HG02798 (cell line): ENCODE results near the gene EPX.
A peak's percentile ranks its signal among the peaks of the same experiment; 100 is the strongest.

Source experiments
- ATAC-seq: cut with Tn5 transposase; IDR thresholded peaks from one replicate; pipeline ENCODE4 v1.9.1; 2021; ENCODE audit warnings: mild to moderate bottlenecking; ENCODE audit not compliant: unreplicated experiment, poor library complexity

EPX gene

DNA sequence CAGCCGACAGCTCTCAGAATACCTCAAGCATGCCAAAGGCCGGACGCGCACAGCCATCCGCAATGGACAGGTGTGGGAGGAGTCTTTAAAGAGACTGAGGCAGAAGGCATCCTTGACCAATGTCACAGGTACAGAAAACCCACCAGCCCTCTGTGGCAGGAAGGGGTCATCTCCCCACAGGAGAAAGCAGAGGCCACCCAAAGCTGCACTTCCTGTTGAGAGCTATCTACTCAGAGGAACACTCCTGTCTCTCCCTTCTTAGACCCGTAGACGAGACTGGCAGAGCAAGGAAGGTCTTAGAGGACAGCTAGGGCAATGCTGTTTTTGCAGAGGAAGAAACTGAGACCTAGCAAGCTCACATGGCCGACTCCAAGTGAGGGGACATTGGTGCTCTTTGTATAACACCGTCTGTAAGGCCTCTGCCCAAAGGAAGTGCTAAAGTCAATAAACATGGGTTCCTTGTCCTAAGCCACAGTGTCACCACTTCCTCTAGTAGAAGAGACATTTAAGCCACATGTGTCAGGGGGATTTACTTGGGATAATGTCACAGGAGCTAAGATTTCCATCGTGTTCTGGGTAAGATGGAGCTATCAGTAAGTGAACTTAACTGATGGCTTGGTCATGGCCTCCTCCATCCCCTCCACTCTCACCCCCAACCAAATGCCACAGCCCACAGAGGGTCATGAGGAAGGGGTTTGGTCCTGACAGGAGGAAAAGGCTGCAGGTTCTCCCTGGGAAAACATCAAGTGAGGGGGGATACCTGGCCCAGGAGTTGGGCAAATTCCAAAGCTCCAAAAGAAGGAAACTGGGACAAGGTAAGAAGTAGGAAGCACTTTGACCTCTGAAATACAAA is 55.2 kb downstream of the EPX start:
- no peak for ATAC-seq

DNA sequence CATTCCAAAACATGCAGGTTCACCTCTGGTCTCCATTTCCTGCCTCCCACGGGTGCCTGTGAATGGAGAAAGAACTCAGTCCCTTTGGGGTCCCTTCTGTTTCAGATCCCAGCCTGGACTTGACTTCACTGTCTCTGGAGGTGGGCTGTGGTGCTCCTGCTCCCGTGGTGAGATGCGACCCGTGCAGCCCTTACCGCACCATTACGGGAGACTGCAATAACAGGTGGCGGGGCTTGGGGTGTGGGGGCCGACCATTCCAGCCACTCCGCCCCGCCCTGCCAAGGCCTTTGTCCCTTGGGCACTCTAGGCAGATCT is 56.4 kb downstream of the EPX start:
- ATAC-seq: no peak

DNA sequence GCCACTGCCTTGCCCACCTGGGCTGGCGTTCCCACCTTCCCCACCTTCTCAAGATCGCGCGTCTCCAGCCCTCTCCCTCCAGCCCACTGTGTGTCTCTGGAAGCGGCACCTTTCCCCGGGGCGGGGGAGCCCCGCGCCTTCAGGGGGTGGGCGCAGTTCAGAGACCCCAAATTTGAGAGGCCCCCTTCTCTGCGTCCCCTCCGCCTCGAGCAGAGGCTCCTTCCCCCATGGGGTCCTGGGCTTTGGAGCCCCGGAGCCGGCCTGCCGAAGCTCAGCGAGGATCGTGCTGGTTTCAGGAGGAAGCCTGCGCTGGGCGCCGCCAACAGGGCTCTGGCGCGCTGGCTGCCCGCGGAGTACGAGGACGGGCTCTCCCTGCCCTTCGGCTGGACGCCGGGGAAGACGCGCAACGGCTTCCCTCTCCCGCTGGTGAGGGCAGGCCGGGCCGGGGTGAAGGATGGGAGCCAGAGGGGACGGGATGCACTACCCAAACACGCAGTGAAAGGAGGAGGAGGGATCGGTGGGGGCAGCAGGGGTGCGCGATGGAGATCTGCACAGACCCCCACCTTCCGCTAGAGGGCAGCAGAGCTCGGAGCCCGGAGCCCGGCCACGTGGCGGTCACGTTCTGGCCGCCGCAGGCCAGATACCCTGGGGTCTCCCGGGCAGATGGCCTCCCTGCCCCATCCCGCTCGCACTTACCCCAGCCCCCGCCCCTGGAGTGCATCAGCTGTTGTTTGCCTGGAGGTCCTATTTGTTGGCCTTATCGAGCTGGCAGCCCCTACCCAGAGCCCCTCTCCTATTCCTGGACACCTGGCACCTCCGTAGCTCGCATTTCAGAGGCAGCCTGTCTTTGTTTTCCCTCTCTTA is 57.0 kb downstream of the EPX start:
- peak; percentile 51 for ATAC-seq

DNA sequence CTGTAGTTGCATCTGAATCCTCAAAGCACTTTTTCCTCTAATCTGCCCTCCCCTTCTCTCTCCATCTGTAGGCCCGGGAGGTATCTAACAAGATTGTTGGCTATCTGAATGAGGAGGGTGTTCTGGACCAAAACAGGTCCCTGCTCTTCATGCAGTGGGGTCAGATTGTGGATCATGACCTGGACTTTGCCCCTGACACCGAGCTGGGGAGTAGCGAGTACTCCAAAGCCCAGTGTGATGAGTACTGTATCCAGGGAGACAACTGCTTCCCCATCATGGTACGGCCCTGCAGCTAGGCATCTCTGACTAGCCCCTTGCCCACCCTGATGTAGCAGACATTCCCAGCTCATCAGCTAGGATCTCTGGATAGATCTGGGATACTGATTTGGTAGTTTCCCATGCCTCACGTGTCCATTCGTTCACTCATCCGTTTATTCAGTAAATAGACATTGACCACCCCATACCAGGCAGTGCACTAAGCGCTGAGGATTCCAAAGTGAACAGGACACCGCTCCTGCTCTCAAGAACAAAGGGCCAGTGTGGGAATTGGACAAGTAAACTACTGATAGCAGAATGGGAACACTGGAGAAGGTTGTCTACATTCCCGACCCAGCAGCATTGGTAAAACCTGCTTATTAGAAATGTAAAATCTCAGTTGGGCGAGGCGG is 58.0 kb downstream of the EPX start:
- ATAC-seq: no peak

DNA sequence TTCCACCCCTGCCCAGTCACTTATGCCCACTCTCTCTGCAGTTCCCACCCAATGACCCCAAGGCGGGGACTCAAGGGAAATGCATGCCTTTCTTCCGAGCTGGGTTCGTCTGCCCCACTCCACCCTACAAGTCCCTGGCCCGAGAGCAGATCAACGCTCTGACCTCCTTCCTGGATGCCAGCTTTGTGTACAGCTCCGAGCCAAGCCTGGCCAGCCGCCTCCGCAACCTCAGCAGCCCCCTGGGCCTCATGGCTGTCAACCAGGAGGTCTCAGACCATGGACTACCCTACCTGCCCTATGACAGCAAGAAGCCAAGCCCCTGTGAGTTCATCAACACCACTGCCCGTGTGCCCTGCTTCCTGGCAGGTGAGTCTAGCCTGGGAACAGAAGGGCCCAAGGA is 59.6 kb downstream of the EPX start:
- ATAC-seq: no peak

DNA sequence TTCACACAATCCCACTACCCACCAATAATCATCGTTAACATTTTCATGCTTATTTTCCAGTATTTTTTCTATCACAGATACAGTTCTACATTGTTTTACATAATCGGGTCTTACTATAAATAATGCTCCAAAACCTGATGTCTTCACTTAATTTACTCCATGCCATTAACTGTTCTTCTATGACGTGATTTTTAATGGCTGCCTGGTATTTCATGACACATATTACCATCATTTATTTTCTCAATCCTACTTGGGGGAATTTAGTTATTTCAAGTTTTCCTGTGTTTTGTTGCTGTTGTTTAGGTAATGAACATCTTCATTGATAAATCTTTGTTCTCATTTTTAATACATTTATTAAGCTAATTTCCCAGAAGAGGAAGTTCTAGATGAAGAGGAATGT is 60.6 kb downstream of the EPX start:
- no peak for ATAC-seq
